ENCODE results near the gene DES.
"Not testable (repeated sequence)": the region's sequence is repeated elsewhere in the genome, so short reads cannot be mapped to it uniquely, and the experiment has no call there.

The DES gene

DNA sequence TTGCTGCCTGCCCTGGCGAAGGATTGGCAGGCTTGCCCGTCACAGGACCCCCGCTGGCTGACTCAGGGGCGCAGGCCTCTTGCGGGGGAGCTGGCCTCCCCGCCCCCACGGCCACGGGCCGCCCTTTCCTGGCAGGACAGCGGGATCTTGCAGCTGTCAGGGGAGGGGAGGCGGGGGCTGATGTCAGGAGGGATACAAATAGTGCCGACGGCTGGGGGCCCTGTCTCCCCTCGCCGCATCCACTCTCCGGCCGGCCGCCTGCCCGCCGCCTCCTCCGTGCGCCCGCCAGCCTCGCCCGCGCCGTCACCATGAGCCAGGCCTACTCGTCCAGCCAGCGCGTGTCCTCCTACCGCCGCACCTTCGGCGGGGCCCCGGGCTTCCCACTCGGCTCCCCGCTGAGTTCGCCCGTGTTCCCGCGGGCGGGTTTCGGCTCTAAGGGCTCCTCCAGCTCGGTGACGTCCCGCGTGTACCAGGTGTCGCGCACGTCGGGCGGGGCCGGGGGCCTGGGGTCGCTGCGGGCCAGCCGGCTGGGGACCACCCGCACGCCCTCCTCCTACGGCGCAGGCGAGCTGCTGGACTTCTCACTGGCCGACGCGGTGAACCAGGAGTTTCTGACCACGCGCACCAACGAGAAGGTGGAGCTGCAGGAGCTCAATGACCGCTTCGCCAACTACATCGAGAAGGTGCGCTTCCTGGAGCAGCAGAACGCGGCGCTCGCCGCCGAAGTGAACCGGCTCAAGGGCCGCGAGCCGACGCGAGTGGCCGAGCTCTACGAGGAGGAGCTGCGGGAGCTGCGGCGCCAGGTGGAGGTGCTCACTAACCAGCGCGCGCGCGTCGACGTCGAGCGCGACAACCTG, at the start of gene DES:
Gene DES (plus strand): TSS at position 223 of the 857 bp plus-strand sequence. CDS start 86 bp downstream, at position 309.
- no peak for DNase-seq

DNA sequence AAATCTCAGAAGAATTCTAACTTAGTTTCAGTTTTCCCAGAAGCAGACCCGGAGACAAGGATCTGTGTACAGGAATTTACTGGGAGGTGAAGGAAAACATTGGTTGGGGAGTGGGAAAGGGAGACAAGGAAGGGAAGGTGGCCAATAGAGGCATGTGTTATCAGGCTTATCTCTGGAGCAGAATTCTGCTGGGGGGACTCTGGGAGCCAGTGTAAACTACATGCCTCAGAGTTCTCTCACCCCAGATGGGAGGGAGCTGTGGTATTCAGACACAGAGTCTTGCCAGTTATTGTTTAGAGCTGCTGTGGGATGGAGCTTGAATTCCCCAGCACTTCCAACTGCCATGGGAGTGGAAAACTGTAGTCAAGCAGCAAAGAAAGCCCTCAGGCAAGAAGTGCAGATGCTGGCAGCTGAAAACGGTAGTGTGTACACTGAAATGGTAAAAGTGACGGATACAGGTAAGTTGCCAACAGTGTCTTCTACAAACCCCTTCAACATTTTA, 49.4 kb upstream of the DES start:
- DNase-seq = no peak

GRCh38 chr2:219369447-219369861, 48.7 kb upstream of the DES start:
- DNase-seq = no peak

- DNase-seq = no peak
Measured at GRCh38 chr2:219378163-219378851, 39.9 kb upstream of the DES start.

- DNase-seq = no peak
Measured at GRCh38 chr2:219380926-219381325, 37.3 kb upstream of the DES start.

- no peak for DNase-seq
Measured at GRCh38 chr2:219381448-219381847, 36.7 kb upstream of the DES start.

GRCh38 chr2:219384083-219384713, 34.0 kb upstream of the DES start:
- DNase-seq = no peak

DNA sequence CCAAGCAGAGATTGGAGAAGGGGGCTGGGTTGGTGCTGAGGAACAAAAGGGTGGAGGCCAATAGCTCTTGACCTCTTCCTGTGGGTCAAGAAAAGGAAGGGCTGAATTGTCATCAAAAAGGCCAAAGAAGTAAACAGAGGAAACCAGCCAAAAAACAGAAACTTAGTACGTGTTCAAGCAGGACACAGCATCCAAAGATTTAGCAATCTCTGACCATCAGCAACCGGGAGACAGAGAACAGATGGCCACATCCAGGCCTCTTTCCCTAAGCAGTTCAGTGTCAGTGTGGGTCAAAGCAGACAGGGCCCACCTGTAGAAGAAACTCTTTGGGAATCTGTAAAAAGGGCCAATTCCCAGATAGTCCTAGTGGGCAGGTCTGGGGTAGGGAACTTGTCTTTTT, 33.3 kb upstream of the DES start:
- no peak for DNase-seq

DNA sequence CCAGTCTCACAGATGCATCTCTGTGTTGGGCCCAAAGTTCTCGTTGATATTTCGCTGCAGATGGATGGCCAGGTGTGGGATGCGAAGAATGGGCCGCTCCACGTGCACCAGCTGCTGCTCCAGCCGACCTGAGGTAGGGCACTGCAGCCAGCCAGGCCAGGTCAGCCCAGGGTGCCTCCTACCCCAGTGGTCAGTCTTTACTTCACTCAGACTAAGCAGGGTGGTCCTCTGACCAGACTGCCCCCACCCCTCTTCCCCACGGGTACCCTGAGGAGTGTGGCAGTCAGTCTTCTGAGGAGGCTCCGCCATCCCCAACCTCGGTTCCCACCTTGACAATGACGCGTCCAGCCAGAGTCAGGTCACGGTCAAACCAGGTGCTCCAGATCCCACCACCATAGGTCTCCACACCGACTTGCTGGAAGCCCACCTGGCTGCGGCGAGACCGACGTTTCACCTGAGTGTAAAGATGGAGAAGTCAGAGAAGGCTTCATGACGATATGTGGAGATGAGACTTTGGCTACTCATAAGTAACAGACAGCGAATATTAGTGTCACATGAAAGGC, 32.1 kb upstream of the DES start:
- DNase-seq = no peak

DNA sequence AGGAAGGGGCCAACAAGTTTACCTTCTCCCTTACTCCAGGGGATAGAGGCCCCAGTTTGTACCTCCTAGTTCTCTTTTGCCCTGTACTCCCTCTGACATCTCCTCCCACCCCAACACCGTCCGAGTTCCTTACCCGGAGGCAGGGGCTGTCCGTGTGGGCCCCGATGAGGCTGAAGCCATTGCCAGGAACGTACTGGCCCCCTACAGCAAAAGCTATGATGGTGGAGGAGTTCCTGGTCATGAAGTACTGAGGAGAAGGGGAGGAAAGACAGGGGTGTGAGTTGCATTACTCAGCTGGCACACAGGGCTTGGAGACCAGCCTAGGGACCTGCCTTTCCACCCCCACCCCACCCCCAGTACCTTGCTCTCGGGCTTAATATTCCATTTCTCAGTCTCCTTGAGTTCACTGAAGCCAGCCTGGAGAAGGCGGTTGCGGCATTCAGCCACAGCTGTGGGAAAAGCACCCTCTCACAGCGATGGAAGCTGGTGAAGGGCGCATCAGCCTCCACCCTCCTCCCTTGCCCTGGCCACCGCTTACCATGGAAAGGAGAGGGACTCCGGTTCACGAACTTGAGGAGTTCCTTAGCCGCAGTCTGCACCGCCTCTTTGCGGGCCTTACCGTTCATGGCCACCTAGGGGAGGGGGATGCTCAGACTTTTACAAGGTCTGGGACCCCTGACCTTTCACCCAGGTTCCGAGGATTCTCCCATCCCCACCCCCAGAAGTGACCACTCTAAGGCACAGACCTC, 31.5 kb upstream of the DES start:
- DNase-seq = peak; percentile 8

DNA sequence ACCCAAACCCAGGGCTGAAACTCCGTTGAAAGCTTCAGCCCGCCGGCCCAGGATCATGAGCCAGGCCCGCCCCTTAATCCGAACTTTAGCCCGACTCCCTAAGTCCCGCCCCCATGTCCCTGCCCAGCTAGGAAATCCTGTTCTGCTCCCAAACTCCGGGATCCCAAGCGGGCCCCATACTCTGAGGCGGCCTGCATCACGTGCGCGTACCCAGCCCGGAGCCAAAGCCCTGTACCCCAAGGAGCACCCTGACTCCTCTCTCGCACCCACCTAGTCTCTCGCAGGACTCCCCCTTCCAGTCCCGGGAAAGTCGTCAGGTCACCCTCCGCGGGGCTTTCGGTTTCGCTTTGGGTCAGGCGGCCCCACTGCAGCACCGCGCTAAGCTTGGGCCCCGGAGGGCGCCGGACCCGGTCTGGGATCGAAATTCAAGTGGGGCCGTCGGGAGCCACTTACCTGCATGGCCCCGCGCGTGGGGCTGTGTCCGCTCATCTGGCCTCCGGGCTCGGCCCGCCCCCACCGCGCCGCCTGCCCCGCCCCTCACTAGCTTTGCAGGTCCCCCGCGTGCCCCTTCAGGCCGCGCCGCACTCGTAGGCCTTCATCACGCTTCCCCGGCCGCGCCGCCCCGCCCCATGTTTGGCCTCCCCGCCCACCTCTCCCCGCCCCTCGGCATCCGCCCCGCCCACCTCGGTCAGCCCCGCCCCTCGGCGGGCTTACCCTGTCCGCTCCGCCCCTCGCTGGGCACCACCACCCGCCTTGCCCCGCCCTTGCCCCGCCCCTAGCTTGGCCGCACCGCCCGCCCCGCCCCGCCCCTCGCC, 30.7 kb upstream of the DES start, which contains the start of gene DNPEP:
Gene DNPEP (minus strand): TSS at position 607 of the 815 bp plus-strand sequence. CDS start 118 bp downstream, at position 489.
- DNase-seq = peak; percentile 97

- DNase-seq = peak; percentile 98
Measured at GRCh38 chr2:219388121-219388906, 29.9 kb upstream of the DES start.

DNA sequence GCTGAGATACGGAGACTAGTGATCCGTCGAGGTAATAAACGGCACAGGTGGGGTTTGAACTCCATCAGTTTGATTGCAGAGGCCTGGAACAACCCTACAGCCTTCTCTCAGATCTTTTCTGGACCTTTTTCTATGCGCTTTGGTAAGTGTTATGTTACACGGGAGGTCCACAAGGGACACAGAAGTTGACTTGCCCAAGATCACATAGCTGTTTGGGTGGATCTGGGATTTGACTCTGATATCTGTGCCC, 29.3 kb upstream of the DES start:
- DNase-seq = no peak

GRCh38 chr2:219392754-219393153, 25.4 kb upstream of the DES start:
- no peak for DNase-seq

- not testable (repeated sequence) for DNase-seq
Measured at GRCh38 chr2:219395056-219395455, 23.1 kb upstream of the DES start.

- DNase-seq = no peak
Measured at GRCh38 chr2:219395609-219396008, 22.6 kb upstream of the DES start.

GRCh38 chr2:219396863-219397457, 21.2 kb upstream of the DES start:
- DNase-seq = no peak

DNA sequence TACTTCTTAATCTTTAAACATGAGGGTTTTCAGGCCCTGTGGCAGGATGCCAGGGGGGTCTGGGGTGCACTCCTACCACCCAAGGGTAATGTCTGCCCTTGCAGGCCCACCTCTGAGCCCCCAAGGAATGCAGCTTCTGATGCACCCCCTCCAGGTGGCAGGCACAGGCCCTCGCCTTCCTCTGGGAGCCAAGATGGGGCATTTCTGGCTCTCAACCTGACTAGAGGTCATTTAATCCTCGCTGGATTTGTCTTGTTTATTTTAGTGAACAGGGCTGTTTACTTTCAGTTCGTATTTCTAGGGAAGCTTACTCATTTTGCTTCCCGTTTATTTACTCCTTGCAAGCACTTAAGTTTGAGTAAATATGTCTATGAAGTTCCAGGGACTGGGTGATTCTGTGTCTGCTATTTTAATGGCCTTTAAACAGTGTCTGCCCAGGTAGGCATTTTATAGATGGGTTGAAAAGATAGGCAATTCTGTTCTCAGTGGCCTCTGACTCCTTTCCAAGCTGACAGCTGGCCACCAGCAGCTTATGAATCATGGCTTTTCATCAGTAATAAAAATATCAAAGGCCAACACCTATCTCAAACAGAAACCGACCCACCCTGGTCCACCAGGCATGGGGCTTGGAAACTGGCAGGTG, 19.3 kb upstream of the DES start:
- DNase-seq = no peak

GRCh38 chr2:219399716-219400478, 18.3 kb upstream of the DES start:
- DNase-seq = no peak

Measured in activated CD4-positive, alpha-beta T cell treated with anti-CD3 and anti-CD28 coated beads, Interleukin-10, Interleukin-2, amounts not matched to agents 100 ng/mL and 50 ng/mL, durations not matched to agents 16 hours and 8 hours (primary cell).